A549 (cell line): Measurements from ENCODE around the gene NRXN2.

Source experiments
- CTCF ChIP-seq: fragments of >200 bp; sonication (Bioruptor Twin); formaldehyde crosslinking; IDR thresholded peaks from 3 replicates; pipeline ENCODE4 v1.5.1; 2016
- EHMT2 ChIP-seq: fragments of 200-600 bp; sonication (generic); IDR thresholded peaks from 2 replicates; pipeline ENCODE4 v1.6.1; 2016; ENCODE audit warnings: antibody characterized with exemption, low read depth, mild to moderate bottlenecking, moderate library complexity
- NR3C1 ChIP-seq: fragments of >200 bp; sonication (Bioruptor Twin); formaldehyde crosslinking; IDR thresholded peaks from 3 replicates; pipeline ENCODE4 v1.6.1; 2017
- POLR2AphosphoS2 ChIP-seq: conservative IDR thresholded peaks from 2 replicates; pipeline ENCODE4 v1.6.1; 2012; ENCODE audit warnings: low read length, improper control_type of control experiment, inconsistent platforms
- RFX5 ChIP-seq: fragments of 450-650 bp; IDR thresholded peaks from 2 replicates; pipeline ENCODE4 v1.7.1; 2014; ENCODE audit warnings: antibody characterized with exemption, mild to moderate bottlenecking, moderate library complexity
- RNF2 ChIP-seq: fragments of 200-600 bp; sonication (generic); IDR thresholded peaks from 2 replicates; pipeline ENCODE4 v1.6.1; 2016; ENCODE audit warnings: low read depth, mild to moderate bottlenecking, antibody characterized with exemption, moderate library complexity, borderline replicate concordance
- TFCP2L1 ChIP-seq: fragments of 250-450 bp; sonication (Bioruptor Pico); IDR thresholded peaks from 2 replicates; pipeline ENCODE4 v1.5.0; 2021; ENCODE audit warnings: mild to moderate bottlenecking
- ZNF302 ChIP-seq: fragments of 250-450 bp; sonication (Bioruptor Pico); IDR thresholded peaks from 2 replicates; pipeline ENCODE4 v1.9.0; 2021; ENCODE audit warnings: inconsistent platforms, mild to moderate bottlenecking, moderate library complexity

DNA sequence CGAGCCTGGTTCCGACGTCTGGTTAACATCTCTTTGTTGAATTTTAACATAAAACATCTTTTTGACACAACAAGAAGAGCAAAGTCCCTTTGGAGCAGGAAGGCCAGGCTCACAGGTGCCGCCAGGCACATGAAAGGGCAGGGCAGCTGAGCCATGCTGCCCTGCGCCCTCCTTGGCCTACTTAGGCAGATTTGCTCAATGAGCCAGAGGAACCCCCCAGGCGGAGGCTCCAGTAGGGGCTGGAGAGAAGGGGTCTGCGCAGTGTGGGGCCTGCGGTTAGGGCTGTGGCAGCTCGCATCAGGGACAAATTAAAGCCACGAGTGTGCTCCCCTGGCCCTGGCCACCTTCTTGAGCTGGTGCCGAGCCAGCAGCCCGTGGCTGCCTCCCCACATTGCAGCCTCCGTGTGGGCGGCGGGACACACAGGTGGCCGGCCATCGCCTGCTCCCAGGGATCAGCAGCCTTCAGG is 141.9 kb downstream of the NRXN2 start:
- TF ChIP-seq CTCF, result no peak
- no peak for TF ChIP-seq TFCP2L1
- no peak for TF ChIP-seq EHMT2
- TF ChIP-seq RFX5, result no peak
- TF ChIP-seq ZNF302 (CRISPR knock-in tag), result no peak
- no peak for TF ChIP-seq NR3C1
- no peak for TF ChIP-seq RNF2
- TF ChIP-seq POLR2AphosphoS2, result no peak
